Kasumi-1 (cell line): Measurements from ENCODE around the gene TGFBRAP1.
"Not testable (repeated sequence)": the region's sequence is repeated elsewhere in the genome, so short reads cannot be mapped to it uniquely, and the experiment has no call there.

Source experiments
- DNase-seq, 2 experiments: peaks; one replicate each; lab custom pipeline; 2025; lab: John Stamatoyannopoulos, UW

TGFBRAP1 gene

DNA sequence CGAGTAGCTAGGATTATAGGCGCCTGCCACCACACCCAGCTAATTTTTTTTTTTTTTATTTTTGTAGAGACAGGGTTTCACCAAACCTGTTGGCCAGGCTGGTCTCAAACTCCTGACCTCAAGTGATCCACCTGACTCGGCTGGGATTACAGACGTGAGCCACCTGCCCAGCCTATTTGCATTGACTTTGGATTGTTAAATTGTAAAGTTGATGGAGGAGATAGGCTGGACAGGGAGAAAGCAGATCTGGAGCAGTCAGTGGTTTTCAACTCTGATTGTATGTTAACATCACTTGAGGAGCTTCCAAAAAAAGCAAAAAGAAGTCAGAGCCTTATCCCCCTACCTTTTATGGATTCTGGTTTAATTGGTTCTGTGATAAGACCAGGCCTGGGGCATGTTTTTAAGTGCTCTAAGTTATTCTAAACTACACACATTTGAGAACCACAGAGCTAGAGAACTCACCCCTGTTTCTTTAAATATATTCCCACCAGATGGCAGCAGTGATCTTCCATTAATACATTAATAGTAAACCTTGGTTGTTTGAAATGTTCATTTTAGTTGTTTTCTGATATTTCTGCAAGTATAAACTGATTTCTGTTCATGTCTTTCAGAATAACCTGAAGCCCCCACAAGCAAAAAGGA lies 15.3 kb upstream of the TGFBRAP1 start:
- DNase-seq = peak; percentile 58 to 81

GRCh38 chr2:105339414-105339813 lies 9.9 kb upstream of the TGFBRAP1 start:
- DNase-seq = no peak

DNA sequence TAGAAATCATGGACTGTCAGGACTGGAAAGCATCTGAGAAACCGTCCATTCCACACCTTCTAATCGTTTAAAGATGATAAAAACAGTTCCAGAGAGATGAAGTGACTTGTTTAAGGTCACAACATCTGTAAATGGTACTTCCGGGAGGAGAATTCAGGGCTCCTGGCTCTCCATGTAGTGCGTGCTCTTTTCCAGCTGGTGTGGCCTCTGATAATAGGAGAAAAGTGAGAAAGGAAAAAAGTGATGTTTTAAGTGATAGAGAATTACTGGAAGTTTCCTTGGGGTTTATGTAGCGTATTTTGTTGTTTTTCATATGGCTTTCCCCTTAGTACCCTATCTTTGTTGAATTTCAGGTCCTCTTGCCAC lies 8.5 kb upstream of the TGFBRAP1 start:
- peak in 1 of 2 experiments; percentile 28 for DNase-seq

GRCh38 chr2:105337122-105338019 lies 7.8 kb upstream of the TGFBRAP1 start, which contains the start of gene C2orf49:
C2orf49 (plus strand) TSS chr2:105337540; CDS start chr2:105337588, 48 bp downstream.
- peak; percentile 83 for DNase-seq

DNA sequence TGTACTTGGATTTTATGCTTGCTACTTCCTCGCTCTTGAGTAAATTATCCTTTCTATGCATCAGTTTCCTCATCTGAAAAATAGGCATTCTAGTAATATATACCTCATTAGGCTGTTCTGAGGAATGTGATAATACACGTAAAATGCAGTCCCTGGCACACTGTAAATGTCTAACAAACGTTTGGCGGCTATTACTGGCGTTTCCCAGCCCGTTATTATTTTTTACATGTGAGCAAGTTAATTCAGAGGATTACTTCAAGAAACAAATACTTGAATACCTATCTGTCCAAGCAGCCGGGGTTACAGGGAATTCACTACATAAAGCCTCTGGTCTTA lies 7.2 kb upstream of the TGFBRAP1 start:
- DNase-seq = no peak

GRCh38 chr2:105335469-105335868 lies 5.9 kb upstream of the TGFBRAP1 start:
- no peak for DNase-seq

DNA sequence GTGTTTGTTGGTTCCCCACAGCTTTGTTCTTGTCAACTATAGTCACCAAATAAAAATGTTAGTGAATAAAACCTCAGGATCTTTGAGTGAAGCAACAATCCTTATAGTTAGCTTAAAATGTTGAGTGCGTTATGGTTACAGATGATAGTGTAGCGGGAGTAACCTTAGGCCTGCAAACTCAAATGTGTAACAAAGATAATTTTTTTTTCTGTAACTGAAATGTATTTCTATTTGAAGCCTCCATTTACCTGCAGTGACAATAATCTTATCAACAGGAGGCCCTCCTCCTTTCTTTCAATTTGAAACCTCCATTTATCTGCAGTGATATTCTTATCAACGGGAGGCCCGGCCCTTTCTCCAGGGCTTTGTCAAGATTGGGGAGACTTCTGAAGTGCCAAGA lies 4.7 kb upstream of the TGFBRAP1 start:
- no peak for DNase-seq

DNA sequence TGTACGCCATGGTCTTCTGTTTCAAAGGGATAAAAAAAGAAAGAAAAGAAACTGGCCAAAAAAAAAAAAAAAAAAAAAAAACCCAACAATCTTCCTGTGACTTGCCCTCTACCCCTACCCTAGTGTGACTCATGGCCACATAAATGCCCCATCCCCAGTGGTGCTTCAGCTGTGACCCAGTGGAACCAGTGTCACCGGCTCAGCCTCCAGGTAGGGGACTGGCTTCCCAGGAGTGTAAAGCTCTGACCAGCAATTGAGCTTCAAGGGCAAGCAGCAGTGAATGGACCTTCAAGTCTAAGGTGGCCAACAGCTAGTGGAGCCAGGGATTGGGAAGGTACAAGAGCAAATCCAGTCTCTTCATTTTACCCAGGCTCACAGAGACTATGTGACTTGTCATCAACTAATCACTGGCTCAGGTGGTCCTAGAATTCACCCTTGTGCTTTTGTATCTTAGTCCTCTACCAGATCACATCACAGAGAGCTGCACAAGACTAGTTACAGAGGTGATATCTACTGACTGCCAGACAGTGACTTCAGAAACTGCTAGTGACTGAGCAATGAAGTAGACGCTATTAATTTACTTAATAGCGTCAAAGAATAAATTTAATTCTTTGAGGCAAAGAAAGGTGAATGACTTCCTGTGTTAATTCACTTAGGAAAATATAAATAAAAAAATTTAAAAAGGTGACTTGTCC lies 1.3 kb upstream of the TGFBRAP1 start:
- no peak for DNase-seq

DNA sequence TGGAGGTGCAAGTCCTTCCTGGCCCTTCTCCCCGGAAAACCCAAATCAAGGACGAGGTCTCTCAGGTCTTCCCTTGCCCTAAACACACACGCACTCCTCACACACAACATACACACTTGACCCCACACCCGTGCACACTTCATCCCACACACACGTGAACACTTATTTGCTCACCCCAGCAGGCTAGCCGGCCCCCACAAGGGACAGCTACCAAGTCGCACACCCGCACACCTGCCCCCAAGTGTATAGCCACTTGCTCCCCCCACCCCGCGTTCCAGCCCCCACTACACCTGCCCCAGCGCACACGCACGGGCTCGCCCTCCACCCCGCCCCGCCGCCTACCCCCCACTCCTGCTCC lies 359 bp downstream of the TGFBRAP1 start:
- DNase-seq = peak in 1 of 2 experiments; percentile 12

- DNase-seq = peak; percentile 28 to 30
Measured at GRCh38 chr2:105328281-105329196, 996 bp downstream of the TGFBRAP1 start.

GRCh38 chr2:105327690-105328089 lies 1.8 kb downstream of the TGFBRAP1 start:
- DNase-seq = no peak

DNA sequence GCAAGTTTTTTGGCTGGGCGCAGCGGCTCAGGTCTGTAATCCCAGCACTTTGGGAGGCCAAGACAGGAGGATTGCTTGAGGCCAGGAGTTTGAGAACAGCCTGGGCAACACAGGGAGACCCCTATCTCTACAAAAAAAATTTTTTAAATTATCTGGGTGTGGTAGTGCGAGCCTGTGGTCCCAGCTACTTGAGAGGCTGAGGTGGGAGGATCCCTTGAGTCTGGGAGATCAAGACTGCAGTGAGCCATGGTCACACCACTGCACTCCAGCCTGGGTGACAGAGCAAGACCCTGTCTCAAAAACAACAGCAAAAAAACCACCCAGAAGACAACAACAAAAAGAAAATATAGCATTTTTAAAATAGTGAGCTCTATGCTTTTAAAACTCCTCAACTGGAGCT lies 2.3 kb downstream of the TGFBRAP1 start:
- DNase-seq = not testable (repeated sequence)

DNA sequence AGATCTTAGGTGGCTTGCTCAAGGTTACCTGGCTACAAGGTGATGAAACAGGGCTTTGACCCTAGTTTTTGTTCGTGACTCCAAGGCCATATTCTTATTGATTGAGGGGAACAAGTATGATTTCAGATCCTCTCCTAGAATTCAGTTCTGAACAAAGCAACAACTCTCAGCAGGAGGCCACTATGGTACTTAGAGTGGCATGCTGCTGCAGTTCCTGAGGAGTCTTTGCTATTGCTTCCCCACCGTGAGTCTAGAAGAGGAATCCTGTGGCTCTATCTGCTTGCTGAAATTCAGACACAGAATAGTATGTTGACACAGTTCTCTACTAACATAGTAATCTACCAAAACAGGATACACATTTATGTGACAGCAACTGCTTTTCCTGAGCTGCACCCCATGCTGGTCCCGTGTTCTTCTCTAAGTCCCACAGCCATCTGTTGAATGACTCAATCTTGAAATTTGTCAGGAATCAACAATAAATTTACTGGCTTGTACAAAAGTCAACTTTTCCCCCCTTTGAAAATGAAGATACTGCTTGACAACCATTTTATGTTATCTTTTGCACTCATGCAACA lies 4.1 kb downstream of the TGFBRAP1 start:
- DNase-seq = peak; percentile 85 to 91

- DNase-seq = no peak
Measured at GRCh38 chr2:105324732-105325131, 4.8 kb downstream of the TGFBRAP1 start.

DNA sequence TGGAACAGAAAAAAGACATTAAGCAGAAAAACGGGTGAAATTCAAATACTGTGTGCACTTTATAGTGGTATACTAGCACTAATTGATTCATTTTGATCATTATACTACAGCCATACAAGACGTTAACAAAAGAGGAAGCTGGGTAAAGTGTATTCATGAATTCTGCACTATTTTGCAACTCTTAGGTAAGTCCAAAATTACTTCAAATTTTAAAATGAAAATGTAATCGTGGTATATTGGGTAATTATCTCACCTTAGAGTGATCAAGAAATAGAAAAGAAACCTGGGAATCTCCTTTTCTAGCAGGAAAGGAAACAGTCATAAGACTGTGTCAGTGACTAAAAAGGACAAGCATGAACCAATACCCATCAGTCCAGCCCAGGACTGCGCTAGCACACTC lies 5.4 kb downstream of the TGFBRAP1 start:
- DNase-seq = peak; percentile 45 to 54

DNA sequence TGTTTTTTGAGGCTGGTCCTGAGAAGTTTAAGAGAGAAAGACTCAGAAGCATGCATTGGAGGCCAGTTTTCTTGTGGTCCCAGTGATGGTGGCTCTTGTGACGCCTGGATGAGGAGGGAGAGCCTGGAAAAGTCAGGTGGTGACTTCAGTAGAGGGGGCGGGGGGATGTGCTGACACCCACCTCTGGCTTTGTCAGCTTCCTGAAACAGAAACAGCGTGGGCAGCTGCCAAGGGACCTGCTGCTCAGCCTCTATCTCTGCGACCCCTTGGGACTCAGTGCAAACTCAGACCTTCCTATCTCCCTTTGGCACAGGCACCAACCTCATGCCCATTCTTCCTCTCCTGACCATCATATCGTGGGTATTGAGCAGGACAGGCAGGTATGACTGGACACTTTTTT lies 6.4 kb downstream of the TGFBRAP1 start:
- DNase-seq = no peak

- no peak for DNase-seq
Measured at GRCh38 chr2:105321875-105322646, 7.5 kb downstream of the TGFBRAP1 start.

GRCh38 chr2:105320651-105321215 lies 8.8 kb downstream of the TGFBRAP1 start:
- no peak for DNase-seq

DNA sequence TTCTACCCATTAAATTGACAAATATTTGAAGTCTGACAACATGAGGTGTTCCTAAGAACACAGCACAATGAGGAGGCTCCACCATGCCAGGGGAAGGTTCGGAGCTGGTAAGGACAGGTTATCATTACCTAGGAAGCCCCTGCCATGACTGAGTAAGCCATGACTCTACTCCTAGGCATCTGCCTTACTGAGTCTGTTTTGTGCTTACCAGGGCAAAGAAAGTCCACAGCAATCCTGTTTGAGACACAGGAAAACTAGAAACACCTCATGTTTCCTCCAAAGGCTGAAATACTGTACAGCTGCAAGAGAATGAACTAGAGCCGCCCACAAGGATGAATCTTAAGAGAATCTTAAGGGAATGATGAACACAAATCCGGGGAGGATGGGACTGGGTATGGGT lies 11.6 kb downstream of the TGFBRAP1 start:
- no peak for DNase-seq

GRCh38 chr2:105315314-105315713 lies 14.2 kb downstream of the TGFBRAP1 start:
- no peak for DNase-seq
